Aorta (tissue), 5 donors: ENCODE data around the gene UNC13C. TPM values are rescaled to one million over a fixed set of nuclear protein-coding genes. Genes with fewer than 3 reads are reported as not detected.

Experiments used
- ATAC-seq: fragments of 200-7000 bp; cut with Tn5 transposase; one replicate; pipeline ENCODE4 v1.9.1; 2022; ENCODE audit warnings: moderate library complexity; ENCODE audit not compliant: low FRiP score
- DNase-seq, 2 donors: peaks; one replicate each; pipeline ENCODE4 v3.0.0-alpha.2; 2020
- H3K27ac ChIP-seq, 2 donors: one replicate each; pipeline ENCODE4 v1.5.1; 2013; ENCODE audit warnings: low read length in 2 of 2, mild to moderate bottlenecking in 2 of 2, moderate library complexity in 2 of 2, control low read depth in 1 of 2, inconsistent platforms in 1 of 2, low read depth in 1 of 2
- H3K27me3 ChIP-seq, 2 donors: one replicate each; pipeline ENCODE4 v1.6.1; 2013; ENCODE audit warnings: control low read depth in 1 of 2, low read length in 1 of 2, mild to moderate bottlenecking in 1 of 2, moderate library complexity in 1 of 2; ENCODE audit not compliant: insufficient read depth in 2 of 2, control insufficient read depth in 1 of 2
- H3K36me3 ChIP-seq, 2 donors: one replicate each; pipeline ENCODE4 v1.6.1; 2013; ENCODE audit warnings: control low read depth in 1 of 2, low read length in 1 of 2, mild to moderate bottlenecking in 1 of 2; ENCODE audit not compliant: insufficient read depth in 2 of 2, control insufficient read depth in 1 of 2
- H3K4me1 ChIP-seq, 2 donors: one replicate each; pipeline ENCODE4 v1.6.1; 2013; ENCODE audit warnings: low read length in 2 of 2, control low read depth in 1 of 2, mild to moderate bottlenecking in 1 of 2, moderate library complexity in 1 of 2; ENCODE audit not compliant: insufficient read depth in 2 of 2, control insufficient read depth in 1 of 2
- H3K4me3 ChIP-seq, 2 donors: one replicate each; pipeline ENCODE4 v1.5.1; 2013; ENCODE audit warnings: low read length in 2 of 2, control low read depth in 1 of 2, mild to moderate bottlenecking in 1 of 2
- H3K9me3 ChIP-seq: one replicate; pipeline ENCODE4 v1.6.1; 2013; ENCODE audit warnings: mild to moderate bottlenecking, low read length; ENCODE audit not compliant: control insufficient read depth
- WGBS, 2 donors: extraction: QIAGEN DNeasy Blood & Tissue Kit; methylation state at CpG; one replicate each; pipeline ENCODE4 v1.1.7; 2013; 5-methylcytosine and 5-hydroxymethylcytosine counted together
- intact Hi-C, 2 donors: fragments of 100-400 bp; cut with DNase I; formaldehyde crosslinking; loops; one replicate each; pipeline versions ENCODE4 v1.14.2 to v1.15.0; 2022
- polyA plus RNA-seq, 2 donors: library from polyadenylated mRNA; stranded (reverse); fragments of 200-250 nt; gene quantifications; one replicate each; pipeline ENCODE4 v1.2.3, GENCODE V29; 2013
- total RNA-seq, 2 donors: library from RNA; stranded (reverse); fragmentation: NEBNext Ultra II Directional; extraction: Animal tissue kit (Norgen Biotek cat#: 25700); gene quantifications; one replicate each; pipeline ENCODE4 v1.2.1, GENCODE V29; 2021
- donor health status: healthy with polysubstance abuse.
- donor health status: Bipolar disorder and iron deficiency.
- donor health status: DM: no; HTN: no; CAD: no.
- donor health status: DM: no; HTN: no; CAD: no.
- donor health status: DM: yes; HTN: yes; CAD: no.

UNC13C gene
- total and polyA plus RNA-seq, 4 donors = under 0.01 to 2.8 (median 1.1) TPM

DNA sequence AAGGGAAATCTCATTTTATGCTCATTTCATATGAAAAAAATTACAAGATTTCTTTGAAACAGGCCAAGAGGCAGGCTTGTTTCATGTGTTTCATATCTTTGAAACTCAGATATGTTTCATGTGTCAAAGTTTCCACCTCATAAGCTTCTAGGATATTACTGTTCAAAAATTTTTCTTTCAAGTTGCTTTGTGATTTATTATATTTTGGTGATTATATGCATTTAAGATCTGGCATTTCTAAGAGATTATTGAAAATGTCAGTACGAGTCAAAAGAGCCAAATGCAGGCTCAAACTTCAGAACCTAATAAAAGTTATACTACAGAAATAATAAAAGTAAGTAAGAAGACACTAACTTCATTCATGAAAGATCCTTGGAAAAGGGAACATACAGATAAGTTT is 590.1 kb downstream of the UNC13C start:
- ATAC-seq (no peak), DNase-seq (no peak)
- no peaks in the 10 kb centered on the region for H3K4me1 ChIP-seq
- no peaks in the 10 kb centered on the region for H3K36me3 ChIP-seq
- H3K4me3 ChIP-seq = no peak overlapping the region
- no peak overlapping the region for H3K27ac ChIP-seq
- intact Hi-C loops = no loop called here
- H3K9me3 ChIP-seq = no peaks in the 10 kb centered on the region
- no peaks in the 10 kb centered on the region for H3K27me3 ChIP-seq
- 87 to 88% methylated on average over 1 of the region's 1 CpG for WGBS, 2 donors

DNA sequence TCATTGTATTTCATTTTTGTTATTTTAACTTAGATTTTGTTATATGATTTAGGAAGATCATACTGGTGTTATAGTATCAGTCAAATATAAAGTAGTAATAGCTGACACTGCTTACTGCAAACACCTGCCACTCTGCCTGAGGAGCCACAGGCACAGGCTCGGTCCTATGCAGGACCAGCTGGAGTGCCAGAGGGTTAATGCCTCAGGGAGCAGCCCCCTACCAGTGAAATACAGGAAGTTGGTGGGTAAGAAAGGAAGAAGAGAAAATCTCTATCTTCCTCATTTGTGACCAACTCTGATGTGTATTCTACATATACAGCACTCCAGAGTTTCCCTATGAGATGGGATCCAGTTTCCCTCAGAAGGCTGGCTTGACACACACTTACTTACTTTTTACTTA is 593.3 kb downstream of the UNC13C start:
- DNase-seq (no peak), ATAC-seq (no peak)
- H3K27ac ChIP-seq = no peak overlapping the region
- H3K4me3 ChIP-seq = no peak overlapping the region
- intact Hi-C loops = no loop called here
- H3K27me3 ChIP-seq = no peaks in the 10 kb centered on the region
- no peaks in the 10 kb centered on the region for H3K9me3 ChIP-seq
- 95 to 96% methylated on average over 1 of the region's 1 CpG for WGBS, 2 donors
- H3K36me3 ChIP-seq = no peaks in the 10 kb centered on the region
- H3K4me1 ChIP-seq = peaks cover 0 to under 1% of the 10 kb centered on the region in 2 donors

DNA sequence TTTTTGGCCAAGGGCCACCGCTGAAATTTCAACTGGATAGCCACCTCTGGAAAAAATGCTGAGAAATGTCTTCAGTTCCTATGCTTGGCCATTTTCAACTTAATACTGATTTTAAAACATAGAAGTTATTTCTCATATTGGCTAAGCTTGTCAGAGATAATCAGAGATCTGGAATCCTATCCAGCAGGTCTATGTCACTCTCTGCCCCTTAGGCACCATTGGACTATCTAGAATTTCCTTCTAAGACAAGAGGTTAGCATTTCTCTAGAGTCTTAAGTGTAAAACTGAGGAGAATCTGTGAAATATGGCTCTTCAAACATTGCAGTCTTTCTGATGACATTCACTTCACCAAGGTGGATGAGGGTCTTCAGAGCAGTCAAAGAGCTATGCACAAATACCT is 597.3 kb downstream of the UNC13C start:
- Histone ChIP-seq H3K27me3 (no peaks in the 10 kb centered on the region), H3K4me1 (peaks cover 5 to 6% of the 10 kb centered on the region in 2 donors), H3K4me3 (no peak overlapping the region), H3K27ac (no peak overlapping the region), H3K9me3 (no peaks in the 10 kb centered on the region), H3K36me3 (no peaks in the 10 kb centered on the region)
- no peak for DNase-seq
- no peak for ATAC-seq
- WGBS, 2 donors = 20 to 41% methylated on average over 1 of the region's 1 CpG
- intact Hi-C loops = no loop called here

DNA sequence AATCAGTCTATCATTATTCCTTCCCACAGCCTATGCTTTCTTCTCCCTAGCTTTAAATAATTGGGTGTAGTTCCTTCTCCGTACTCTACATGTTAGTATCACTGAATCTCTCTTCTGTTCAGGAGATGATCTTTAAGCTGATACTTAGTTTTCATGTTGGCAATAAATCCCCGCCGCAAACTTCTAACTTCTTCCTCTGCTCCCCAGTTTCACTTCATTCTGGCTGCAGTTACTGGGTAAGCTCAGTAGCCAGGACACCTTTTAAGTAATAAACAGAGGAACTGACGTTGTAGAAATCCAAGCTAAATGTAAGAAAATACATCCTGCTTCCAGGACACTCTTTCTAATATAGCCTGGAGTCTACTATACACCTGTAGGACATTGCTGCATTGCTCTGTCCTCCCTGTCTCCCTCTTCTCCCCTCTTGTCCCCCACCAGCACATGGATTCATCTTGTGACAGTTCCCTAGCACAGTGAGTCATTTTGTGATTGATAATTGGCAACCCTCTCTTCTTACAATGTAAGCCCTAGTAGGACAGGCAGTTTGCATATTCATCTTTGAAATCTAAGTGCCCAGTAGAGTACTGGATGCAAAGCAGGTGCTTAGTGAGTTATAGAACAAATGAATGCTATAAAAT is 598.2 kb downstream of the UNC13C start:
- H3K36me3 ChIP-seq = no peaks in the 10 kb centered on the region
- ATAC-seq = no peak
- H3K4me1 ChIP-seq = peaks cover 5 to 6% of the 10 kb centered on the region in 2 donors
- DNase-seq = no peak
- no peaks in the 10 kb centered on the region for H3K9me3 ChIP-seq
- WGBS, 2 donors = 76 to 81% methylated on average over 4 of the region's 4 CpGs
- no peaks in the 10 kb centered on the region for H3K27me3 ChIP-seq
- H3K27ac ChIP-seq = no peak overlapping the region
- intact Hi-C loops = no loop called here
- no peak overlapping the region for H3K4me3 ChIP-seq

DNA sequence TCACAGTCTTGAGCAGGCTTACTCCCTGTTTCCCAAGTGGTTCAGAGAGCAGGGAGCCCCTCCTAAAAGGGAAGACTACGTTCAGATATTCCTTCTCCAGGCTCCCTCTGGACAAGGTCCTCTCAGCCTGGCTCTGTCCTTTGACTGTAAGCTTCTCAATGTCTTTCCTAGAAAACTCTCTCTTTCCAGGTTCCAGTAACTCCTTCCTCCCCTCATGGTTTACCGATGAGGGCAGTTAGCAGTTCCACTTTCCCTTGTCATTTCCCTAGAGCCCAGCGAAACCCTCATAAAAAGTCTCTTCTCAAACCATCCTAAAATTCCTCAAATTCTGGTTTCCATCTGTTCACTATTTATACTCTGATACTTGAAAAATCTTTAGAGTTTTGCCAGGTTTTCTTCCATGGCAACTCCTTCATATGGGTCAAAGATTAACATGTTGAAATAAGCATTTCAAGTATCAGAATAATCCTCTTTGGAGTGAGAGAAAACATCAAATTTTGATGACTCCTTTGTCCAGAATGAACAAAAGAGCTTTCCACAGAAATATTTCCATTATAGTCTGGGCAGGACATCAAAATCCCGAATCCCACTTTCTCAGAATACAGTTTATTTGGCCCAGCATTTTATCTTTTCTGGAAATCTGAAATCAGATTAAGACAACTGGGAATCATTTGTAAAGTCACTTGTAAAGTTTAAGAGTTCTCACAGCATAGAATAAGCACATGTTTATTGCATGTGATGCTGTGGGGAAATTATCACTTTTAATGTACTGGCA is 599.4 kb downstream of the UNC13C start:
- no peaks in the 10 kb centered on the region for H3K36me3 ChIP-seq
- peaks cover 5 to 6% of the 10 kb centered on the region in 2 donors for H3K4me1 ChIP-seq
- WGBS, 2 donors = 19 to 38% methylated on average over 4 of the region's 4 CpGs
- H3K9me3 ChIP-seq = no peaks in the 10 kb centered on the region
- no peak overlapping the region for H3K27ac ChIP-seq
- ATAC-seq (no peak), DNase-seq (no peak)
- H3K27me3 ChIP-seq = no peaks in the 10 kb centered on the region
- intact Hi-C loops = no loop called here
- H3K4me3 ChIP-seq = no peak overlapping the region

DNA sequence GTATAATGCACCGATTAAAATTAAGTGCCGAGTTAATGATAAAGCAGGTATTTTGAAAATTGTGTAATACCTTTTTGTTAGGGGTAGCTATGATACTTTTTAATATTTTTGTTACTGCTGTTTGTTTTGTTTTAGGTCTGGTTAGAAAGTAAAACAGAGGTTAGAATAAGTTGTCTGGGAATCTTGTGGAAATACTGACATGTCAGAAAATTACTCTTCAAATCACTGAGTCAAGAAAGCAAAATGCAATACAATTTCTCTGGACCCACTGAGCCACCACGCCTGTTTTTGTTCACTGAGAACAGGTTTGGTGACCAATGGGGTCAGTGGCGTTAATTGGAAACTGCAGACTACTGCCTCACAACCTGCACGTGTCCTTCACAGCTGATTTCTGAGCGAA is 601.6 kb downstream of the UNC13C start:
- Histone ChIP-seq H3K36me3 (no peaks in the 10 kb centered on the region), H3K4me3 (no peak overlapping the region), H3K4me1 (peaks cover 5 to 6% of the 10 kb centered on the region in 2 donors), H3K27ac (no peak overlapping the region), H3K27me3 (no peaks in the 10 kb centered on the region), H3K9me3 (no peaks in the 10 kb centered on the region)
- no peak for ATAC-seq
- DNase-seq = no peak
- WGBS, 2 donors = 95 to 96% methylated on average over 6 of the region's 6 CpGs
- intact Hi-C loops = no loop called here

DNA sequence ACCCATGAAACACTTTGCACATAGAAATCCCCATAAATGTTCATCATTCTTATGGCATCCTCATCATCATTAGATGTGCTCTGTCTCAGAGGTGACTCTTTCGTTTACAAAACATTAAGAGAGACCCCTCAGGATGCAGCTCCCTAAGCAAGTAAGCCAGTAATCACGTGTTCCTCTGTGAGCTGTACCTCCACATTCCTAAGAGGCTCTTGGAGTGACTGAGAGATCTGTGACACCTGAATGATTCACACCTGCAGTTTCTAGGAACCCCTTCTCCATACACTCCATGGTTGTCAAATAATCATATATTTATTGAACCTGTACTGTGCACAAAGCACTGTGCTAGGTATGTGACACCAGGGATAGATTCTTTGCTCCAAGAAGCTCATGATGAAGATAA is 602.4 kb downstream of the UNC13C start:
- Histone ChIP-seq H3K27me3 (no peaks in the 10 kb centered on the region), H3K27ac (no peak overlapping the region), H3K36me3 (no peaks in the 10 kb centered on the region), H3K4me3 (no peak overlapping the region), H3K9me3 (no peaks in the 10 kb centered on the region), H3K4me1 (peaks cover 5 to 6% of the 10 kb centered on the region in 2 donors)
- intact Hi-C loops = no loop called here
- DNase-seq = no peak
- WGBS, 2 donors = 96% methylated on average over 2 of the region's 2 CpGs
- no peak for ATAC-seq

DNA sequence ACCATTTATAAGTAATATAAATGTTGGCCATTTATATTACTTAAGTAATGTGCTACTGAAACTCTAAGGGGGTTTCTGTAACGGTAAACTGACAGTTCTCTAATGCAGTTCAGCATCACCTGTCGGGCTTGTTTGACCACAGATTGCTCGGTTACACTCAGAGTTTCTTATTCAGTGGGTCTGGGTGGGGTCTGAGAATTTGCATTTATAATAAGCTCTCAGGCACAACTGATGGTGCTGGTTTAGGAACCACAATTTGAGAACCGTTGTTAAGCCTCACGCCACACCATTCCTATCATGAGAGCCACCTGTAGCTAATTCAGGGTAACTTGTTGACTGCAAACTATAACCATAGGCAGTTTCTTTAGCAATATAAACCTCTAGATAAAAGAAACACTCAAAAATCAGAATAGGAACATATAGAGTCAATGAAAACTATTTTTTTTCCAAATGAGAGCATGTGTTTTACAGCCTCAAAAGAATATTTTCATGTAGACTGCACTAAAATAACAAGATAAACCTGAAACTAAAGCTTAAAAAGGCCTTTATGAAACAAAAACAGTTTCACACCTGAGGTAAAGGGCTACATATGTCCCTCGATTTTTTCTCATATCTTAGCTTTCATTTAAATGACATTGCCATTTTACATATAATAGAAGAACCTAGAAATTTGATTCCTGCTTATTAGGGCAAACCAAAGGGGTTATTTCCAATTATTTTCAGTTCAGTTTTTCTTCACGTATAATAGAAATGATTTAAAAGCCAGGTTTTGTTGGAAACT is 604.8 kb downstream of the UNC13C start:
- Histone ChIP-seq H3K4me1 (no peaks in the 10 kb centered on the region), H3K27ac (no peak overlapping the region), H3K27me3 (no peaks in the 10 kb centered on the region), H3K36me3 (no peaks in the 10 kb centered on the region), H3K4me3 (no peak overlapping the region), H3K9me3 (no peaks in the 10 kb centered on the region)
- 92 to 95% methylated on average over 7 of the region's 7 CpGs for WGBS, 2 donors
- DNase-seq = no peak
- no peak for ATAC-seq
- intact Hi-C loops = no loop called here
